K562 (cell line): ENCODE measurements around the gene WNK1. TPM values are rescaled to one million over a fixed set of nuclear protein-coding genes. Genes with fewer than 3 reads are reported as not detected.

Source experiments
- ATAC-seq: fragments of 200-7000 bp; cut with Tn5 transposase; 3 replicates; pipeline ENCODE4 v1.9.1; 2020; ENCODE audit warnings: moderate library complexity
- BruUV-seq: library from RNA; stranded (reverse); fragments of 400-500 nt; replicated peaks from 2 replicates; lab custom pipeline; 2021; lab: Mats Ljungman, UMichigan
- CTCF ChIA-PET: fragments of 300-600 bp; formaldehyde crosslinking; extraction: SDS; loops from one replicate; lab custom pipeline; 2021; ENCODE audit warnings: low intra/inter-chr PET ratio; lab: Yijun Ruan, JAX
- POLR2A ChIA-PET: fragments of 300-600, 350-650 bp; sonication (Branson Sonifier 250); formaldehyde crosslinking; extraction: SDS; loops from one replicate; lab custom pipeline; 2021; ENCODE audit warnings: antibody characterized with exemption, inconsistent platforms; lab: Yijun Ruan, JAX
- DNase-seq, 4 experiments: peaks; one replicate each; pipeline versions ENCODE4 v3.0.0 to v3.0.0-alpha.2; 2011 to 2018; ENCODE audit warnings: low spot score in 3 of 4, mixed read lengths in 3 of 4; ENCODE audit errors: extremely low read depth in 1 of 4
- FAIRE-seq: peaks from 2 replicates; lab custom pipeline; 2011; peaks lifted over from hg19 to GRCh38; lab: Jason Lieb, UNC
- H2AFZ ChIP-seq: 2 replicates; pipeline ENCODE4 v1.6.0; 2011; ENCODE audit warnings: low read depth, low read length, control low read depth, inconsistent platforms
- H3K27ac ChIP-seq: fragments of 200-600 bp; 3 replicates; pipeline ENCODE4 v1.8.0; 2011; ENCODE audit warnings: low read depth, mild to moderate bottlenecking, control low read depth, inconsistent platforms, low read length, moderate library complexity, mixed read lengths; ENCODE audit errors: extremely low read depth
- H3K27me3 ChIP-seq, 2 experiments: fragments of 300-600 bp in 1 of 2; 2 replicates in 1 of 2; 3 replicates in 1 of 2; pipeline versions ENCODE4 v1.6.0 to v1.8.0; 2011; ENCODE audit warnings: inconsistent platforms in 2 of 2, low read length in 2 of 2, mild to moderate bottlenecking in 1 of 2, mixed read lengths in 1 of 2, moderate library complexity in 1 of 2; ENCODE audit not compliant: control insufficient read depth in 2 of 2, insufficient read depth in 2 of 2
- H3K36me3 ChIP-seq: fragments of 300-600 bp; 3 replicates; pipeline ENCODE4 v1.8.0; 2011; ENCODE audit warnings: mild to moderate bottlenecking, low read length, inconsistent platforms; ENCODE audit not compliant: control insufficient read depth, insufficient read depth
- H3K4me1 ChIP-seq, 2 experiments: fragments of 200-600 bp in 1 of 2; replicated peaks in 1 of 2; 2 replicates in 1 of 2; 3 replicates in 1 of 2; pipeline versions ENCODE4 v1.5.1 to v1.8.0; 2011; ENCODE audit warnings: inconsistent platforms in 2 of 2, low read length in 2 of 2, mild to moderate bottlenecking in 1 of 2, mixed read lengths in 1 of 2, moderate library complexity in 1 of 2; ENCODE audit not compliant: control insufficient read depth in 2 of 2, insufficient read depth in 2 of 2
- H3K4me2 ChIP-seq: 2 replicates; pipeline ENCODE4 v1.6.1; 2011; ENCODE audit warnings: low read length, control low read depth, inconsistent platforms, mixed read lengths; ENCODE audit not compliant: insufficient read depth
- H3K4me3 ChIP-seq: fragments of 200-600 bp; sonication (generic), shearing (Covaris generic); 2 replicates; pipeline ENCODE4 v1.5.1; 2016; ENCODE audit warnings: control low read depth, inconsistent platforms
- H3K79me2 ChIP-seq: fragments of 200-600 bp; 3 replicates; pipeline ENCODE4 v1.8.0; 2011; ENCODE audit warnings: low read length, inconsistent platforms; ENCODE audit not compliant: control insufficient read depth, insufficient read depth
- H3K9ac ChIP-seq, 2 experiments: 2 replicates each; pipeline versions ENCODE4 v1.6.0 to v1.6.1; 2011; ENCODE audit warnings: low read depth in 2 of 2, low read length in 2 of 2, control low read depth in 1 of 2, inconsistent platforms in 1 of 2, mild to moderate bottlenecking in 1 of 2, mixed read lengths in 1 of 2; ENCODE audit not compliant: insufficient read depth in 1 of 2
- H3K9me1 ChIP-seq: one replicate; pipeline ENCODE4 v1.6.0; 2011; ENCODE audit warnings: inconsistent platforms, mild to moderate bottlenecking, low read length, moderate library complexity; ENCODE audit not compliant: control insufficient read depth, insufficient read depth
- H3K9me3 ChIP-seq: replicated peaks from 2 replicates; pipeline ENCODE4 v1.5.1; 2011; ENCODE audit warnings: low read depth, low read length, inconsistent platforms; ENCODE audit not compliant: control insufficient read depth, insufficient read depth
- H4K20me1 ChIP-seq: replicated peaks from 2 replicates; pipeline ENCODE4 v1.6.1; 2011; ENCODE audit warnings: low read length, inconsistent platforms, mixed read lengths; ENCODE audit not compliant: control insufficient read depth, insufficient read depth
- CBFA2T2 ChIP-seq: fragments of 450-650 bp; conservative IDR thresholded peaks from 2 replicates; pipeline ENCODE4 v1.6.1; 2017; ENCODE audit warnings: mild to moderate bottlenecking
- CEBPB ChIP-seq: fragments of 450-650 bp; IDR thresholded peaks from 2 replicates; pipeline ENCODE4 v1.6.1; 2016; ENCODE audit warnings: missing genetic modification characterization, missing compliant biosample characterization
- DDX20 ChIP-seq: fragments of 450-650 bp; IDR thresholded peaks from 2 replicates; pipeline ENCODE4 v1.6.1; 2016; ENCODE audit warnings: missing genetic modification characterization, low read depth, mild to moderate bottlenecking, missing compliant biosample characterization, moderate library complexity
- EP300 ChIP-seq: IDR thresholded peaks from 2 replicates; pipeline ENCODE4 v1.6.1; 2012; ENCODE audit warnings: low read length, improper control_type of control experiment
- HDAC3 ChIP-seq: fragments of 450-650 bp; IDR thresholded peaks from 2 replicates; pipeline ENCODE4 v1.6.1; 2018; ENCODE audit warnings: borderline replicate concordance, mild to moderate bottlenecking, moderate library complexity; ENCODE audit not compliant: partially characterized antibody
- MEF2A ChIP-seq: IDR thresholded peaks from 2 replicates; pipeline ENCODE4 v1.6.1; 2011; ENCODE audit warnings: low read depth, mild to moderate bottlenecking, low read length, moderate library complexity; ENCODE audit not compliant: control insufficient read depth
- SREBF2 ChIP-seq: sonication (generic); formaldehyde crosslinking; IDR thresholded peaks from 2 replicates; pipeline ENCODE4 v1.4.0; 2020; ENCODE audit warnings: mild to moderate bottlenecking, missing genetic modification reagents
- TEAD4 ChIP-seq, 2 experiments: sonication (generic) in 1 of 2; formaldehyde crosslinking in 1 of 2; IDR thresholded peaks; 2 replicates each; pipeline versions ENCODE4 v1.6.1 to v1.8.0; 2012 to 2022; ENCODE audit warnings: borderline replicate concordance in 1 of 2, inconsistent platforms in 1 of 2, low read length in 1 of 2, mild to moderate bottlenecking in 1 of 2, missing genetic modification reagents in 1 of 2
- WGBS: fragments of 100-300 bp; shearing (Covaris generic); methylation state at CpG from one replicate; pipeline ENCODE4 v1.1.6; 2016; ENCODE audit warnings: low coverage, mixed read lengths; ENCODE audit not compliant: insufficient coverage; ENCODE audit errors: missing lambda C conversion rate; 5-methylcytosine and 5-hydroxymethylcytosine counted together
- in situ Hi-C: fragments of 300-500 bp; cut with MboI; formaldehyde crosslinking; loops from 4 replicates; pipeline ENCODE4 v1.15.0; 2018; ENCODE audit warnings: inconsistent platforms, mixed read lengths
- intact Hi-C: fragments of 100-400 bp; cut with micrococcal nuclease; formaldehyde crosslinking; loops from 2 replicates; pipeline ENCODE4 v1.14.2; 2022
- polyA plus RNA-seq, 8 experiments: library from polyadenylated mRNA; depleted of rRNA in 4 of 8; stranded (reverse) in 5 of 8; unstranded in 3 of 8; fragments of >200 nt; fragmentation: Nextera tagmentation in 2 of 8; fragmentation: Illumina TruSeq in 1 of 8; extraction: Ambion mirVana in 2 of 8; extraction: Trizol in 1 of 8; gene quantifications; 2 replicates each; pipeline versions ENCODE4 v1.2.1 to v1.2.3, GENCODE V29; 2011 to 2014; ENCODE audit warnings: inconsistent platforms in 1 of 8, missing spikeins in 1 of 8
- total RNA-seq, 7 experiments: library from RNA; depleted of rRNA in 6 of 7; stranded (reverse); fragments of >200 nt in 6 of 7; fragmentation: Illumina TruSeq in 2 of 7; extraction: Trizol in 2 of 7; gene quantifications; 2 replicates each; pipeline versions ENCODE4 v1.2.1 to v1.2.3, GENCODE V29; 2011 to 2021; ENCODE audit warnings: low replicate concordance in 1 of 7
- TF ChIP-seq, protein P1 (sequence below): sonication (generic); formaldehyde crosslinking; IDR thresholded peaks from 2 replicates; pipeline ENCODE4 v1.8.0; 2023; ENCODE audit warnings: mild to moderate bottlenecking, missing genetic modification reagents
- TF ChIP-seq, protein P2 (sequence below): fragments of 450-650 bp; conservative IDR thresholded peaks from 2 replicates; pipeline ENCODE4 v1.6.1; 2016; ENCODE audit warnings: missing genetic modification characterization, low read depth, mild to moderate bottlenecking, missing compliant biosample characterization, moderate library complexity
- TF ChIP-seq, protein P3 (sequence below), 2 experiments: fragments of 450-650 bp; IDR thresholded peaks; 2 replicates each; pipeline ENCODE4 v1.6.1; 2016; ENCODE audit warnings: mild to moderate bottlenecking in 2 of 2, borderline replicate concordance in 1 of 2, low read depth in 1 of 2, moderate library complexity in 1 of 2

WNK1 gene
- total and polyA plus RNA-seq, 9 of the 15 experiments (the other 6 are each of a cell fraction or from before 2014, with no cell fraction given), result 4.3 to 73.9 (median 31.0) TPM

DNA sequence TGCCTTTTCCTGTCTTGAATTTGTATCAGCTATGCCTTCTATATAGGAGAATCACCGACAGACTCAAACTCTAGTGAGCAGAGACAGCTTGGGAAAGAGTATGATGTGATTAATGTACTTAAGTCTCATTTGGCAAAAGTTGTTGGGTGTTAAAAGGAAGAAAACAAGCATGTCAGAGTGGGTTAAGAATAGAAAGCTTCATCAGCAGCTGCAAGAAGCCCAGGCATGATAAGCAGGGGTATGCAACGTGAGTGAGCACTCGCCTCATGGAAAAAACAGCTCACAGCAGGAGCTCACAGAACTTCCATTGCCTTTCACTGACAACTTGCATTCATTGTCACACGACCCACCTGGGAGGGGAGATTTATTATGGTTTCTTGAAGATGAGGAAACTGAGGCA is 35.9 kb upstream of the WNK1 start:
- Histone ChIP-seq H3K9me3 (no peaks in the 10 kb centered on the region; the same call in 1 of the 2 replicates), H3K4me3 (no peak overlapping the region), H2AFZ (peak overlapping the region; percentile 86), H4K20me1 (no peaks in the 10 kb centered on the region), H3K9me1 (no peaks in the 10 kb centered on the region), H3K79me2 (no peaks in the 10 kb centered on the region), H3K36me3 (no peaks in the 10 kb centered on the region), H3K9ac (peak overlapping the region in 1 of 2 experiments; percentile 45; a peak in 2 of 4 replicates), H3K27ac (peak overlapping the region; percentile 76), H3K27me3 (no peaks in the 10 kb centered on the region), H3K4me2 (peak overlapping the region; percentile 55; the same call in 1 of the 2 replicates), H3K4me1 (peaks cover 0 to 20% of the 10 kb centered on the region in 2 experiments; a peak in 3 of 5 replicates)
- ChIA-PET CTCF (no interaction called here), POLR2A (interaction anchor here (0.9 to 1.0 kb wide), 2 partner anchors 12 to 44 kb away, joined by 3 to 5 read pairs; no protein-coding TSS in a partner anchor)
- DNase-seq (peak; percentile 19 to 78 (median 46)), FAIRE-seq (peak; percentile 73), ATAC-seq (peak; percentile 75)
- intact Hi-C loops, result no loop called here
- in situ Hi-C loops, result no loop called here
- no TSS peak for BruUV-seq
- WGBS, result 0% methylated on average over 4 of the region's 4 CpGs
- TF ChIP-seq HDAC3, result peak; percentile 18
- peak; percentile 45; the same call in 1 of the 2 replicates for TF ChIP-seq EP300
- no peak for TF ChIP-seq DDX20
- TF ChIP-seq, protein P1, sequence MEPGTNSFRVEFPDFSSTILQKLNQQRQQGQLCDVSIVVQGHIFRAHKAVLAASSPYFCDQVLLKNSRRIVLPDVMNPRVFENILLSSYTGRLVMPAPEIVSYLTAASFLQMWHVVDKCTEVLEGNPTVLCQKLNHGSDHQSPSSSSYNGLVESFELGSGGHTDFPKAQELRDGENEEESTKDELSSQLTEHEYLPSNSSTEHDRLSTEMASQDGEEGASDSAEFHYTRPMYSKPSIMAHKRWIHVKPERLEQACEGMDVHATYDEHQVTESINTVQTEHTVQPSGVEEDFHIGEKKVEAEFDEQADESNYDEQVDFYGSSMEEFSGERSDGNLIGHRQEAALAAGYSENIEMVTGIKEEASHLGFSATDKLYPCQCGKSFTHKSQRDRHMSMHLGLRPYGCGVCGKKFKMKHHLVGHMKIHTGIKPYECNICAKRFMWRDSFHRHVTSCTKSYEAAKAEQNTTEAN (CRISPR knock-in tag), result no peak
- TF ChIP-seq TEAD4 (IDR thresholded peaks at IDR 0.05; ENCODE audit: low read length), result peak; percentile 60
- TF ChIP-seq TEAD4 (CRISPR knock-in tag; IDR thresholded peaks at IDR 0.05; ENCODE audit: borderline replicate concordance), result no peak
- TF ChIP-seq, protein P2, sequence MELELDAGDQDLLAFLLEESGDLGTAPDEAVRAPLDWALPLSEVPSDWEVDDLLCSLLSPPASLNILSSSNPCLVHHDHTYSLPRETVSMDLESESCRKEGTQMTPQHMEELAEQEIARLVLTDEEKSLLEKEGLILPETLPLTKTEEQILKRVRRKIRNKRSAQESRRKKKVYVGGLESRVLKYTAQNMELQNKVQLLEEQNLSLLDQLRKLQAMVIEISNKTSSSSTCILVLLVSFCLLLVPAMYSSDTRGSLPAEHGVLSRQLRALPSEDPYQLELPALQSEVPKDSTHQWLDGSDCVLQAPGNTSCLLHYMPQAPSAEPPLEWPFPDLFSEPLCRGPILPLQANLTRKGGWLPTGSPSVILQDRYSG, result no peak
- peak; percentile 89 for TF ChIP-seq MEF2A
- TF ChIP-seq CEBPB, result no peak
- TF ChIP-seq, protein P3, sequence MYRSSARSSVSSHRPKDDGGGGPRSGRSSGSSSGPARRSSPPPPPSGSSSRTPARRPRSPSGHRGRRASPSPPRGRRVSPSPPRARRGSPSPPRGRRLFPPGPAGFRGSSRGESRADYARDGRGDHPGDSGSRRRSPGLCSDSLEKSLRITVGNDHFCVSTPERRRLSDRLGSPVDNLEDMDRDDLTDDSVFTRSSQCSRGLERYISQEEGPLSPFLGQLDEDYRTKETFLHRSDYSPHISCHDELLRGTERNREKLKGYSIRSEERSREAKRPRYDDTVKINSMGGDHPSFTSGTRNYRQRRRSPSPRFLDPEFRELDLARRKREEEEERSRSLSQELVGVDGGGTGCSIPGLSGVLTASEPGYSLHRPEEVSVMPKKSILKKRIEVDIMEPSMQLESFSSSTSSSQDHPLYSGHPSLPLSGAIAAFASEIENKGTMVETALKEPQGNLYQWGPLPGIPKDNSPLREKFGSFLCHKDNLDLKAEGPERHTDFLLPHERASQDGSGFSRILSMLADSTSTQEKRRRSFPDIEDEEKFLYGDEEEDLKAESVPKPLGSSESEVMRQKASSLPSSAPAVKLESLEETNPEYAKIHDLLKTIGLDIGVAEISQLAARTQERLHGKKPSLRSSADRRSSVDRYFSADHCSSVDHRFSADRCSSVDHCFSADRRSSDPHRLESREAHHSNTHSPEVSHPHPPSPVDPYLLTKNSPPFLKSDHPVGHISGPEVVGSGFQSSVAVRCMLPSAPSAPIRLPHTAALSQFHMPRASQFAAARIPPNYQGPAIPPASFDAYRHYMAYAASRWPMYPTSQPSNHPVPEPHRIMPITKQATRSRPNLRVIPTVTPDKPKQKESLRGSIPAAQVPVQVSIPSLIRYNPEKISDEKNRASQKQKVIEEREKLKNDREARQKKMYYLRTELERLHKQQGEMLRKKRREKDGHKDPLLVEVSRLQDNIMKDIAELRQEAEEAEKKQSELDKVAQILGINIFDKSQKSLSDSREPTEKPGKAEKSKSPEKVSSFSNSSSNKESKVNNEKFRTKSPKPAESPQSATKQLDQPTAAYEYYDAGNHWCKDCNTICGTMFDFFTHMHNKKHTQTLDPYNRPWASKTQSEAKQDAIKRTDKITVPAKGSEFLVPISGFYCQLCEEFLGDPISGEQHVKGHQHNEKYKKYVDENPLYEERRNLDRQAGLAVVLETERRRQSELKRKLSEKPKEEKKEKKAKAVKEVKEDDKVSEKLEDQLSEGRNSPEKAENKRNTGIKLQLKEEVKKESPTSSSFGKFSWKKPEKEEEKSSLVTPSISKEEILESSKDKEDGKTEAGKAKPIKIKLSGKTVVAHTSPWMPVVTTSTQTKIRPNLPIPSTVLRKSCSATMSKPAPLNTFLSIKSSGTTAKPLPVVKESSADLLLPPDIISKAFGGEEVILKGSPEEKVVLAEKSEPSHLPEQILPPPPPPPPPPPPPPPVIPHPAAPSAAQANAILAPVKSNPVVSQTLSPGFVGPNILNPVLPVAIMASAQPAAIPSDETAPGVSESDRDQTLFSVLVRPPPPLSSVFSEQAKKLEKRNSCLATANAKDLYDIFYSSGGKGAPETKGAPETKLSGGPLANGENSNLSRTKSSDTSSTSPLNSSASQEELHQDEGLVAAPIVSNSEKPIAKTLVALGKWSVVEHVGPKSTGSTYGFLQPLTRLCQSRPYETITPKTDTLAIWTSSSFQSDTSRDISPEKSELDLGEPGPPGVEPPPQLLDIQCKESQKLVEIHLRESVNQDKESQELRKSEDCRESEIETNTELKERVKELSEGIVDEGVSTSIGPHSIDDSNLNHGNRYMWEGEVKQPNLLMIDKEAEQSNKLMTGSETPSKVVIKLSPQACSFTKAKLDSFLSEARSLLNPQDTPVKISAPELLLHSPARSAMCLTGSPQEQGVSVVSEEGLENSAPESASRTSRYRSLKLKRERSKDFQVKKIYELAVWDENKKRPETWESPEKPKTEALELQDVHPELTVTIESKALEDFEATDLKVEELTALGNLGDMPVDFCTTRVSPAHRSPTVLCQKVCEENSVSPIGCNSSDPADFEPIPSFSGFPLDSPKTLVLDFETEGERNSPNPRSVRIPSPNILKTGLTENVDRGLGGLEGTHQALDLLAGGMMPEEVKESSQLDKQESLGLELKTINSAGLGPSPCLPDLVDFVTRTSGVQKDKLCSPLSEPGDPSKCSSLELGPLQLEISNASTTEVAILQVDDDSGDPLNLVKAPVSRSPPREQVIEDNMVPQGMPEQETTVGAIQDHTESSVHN (IDR thresholded peaks at IDR 0.05; ENCODE audit: borderline replicate concordance in 1 of 2, low read depth in 1 of 2), result 0 out of 4 replicates have a peak, but pooled peaks of 1 of the 2 experiments have one; percentile 19
- no peak for TF ChIP-seq SREBF2
- peak; percentile 59 for TF ChIP-seq CBFA2T2
